GM15510 (cell line): Measurements from ENCODE around the gene SLC13A2.

Source experiments
- POLR2A ChIP-seq: IDR thresholded peaks from 3 replicates; pipeline ENCODE4 v1.6.1; 2011; ENCODE audit warnings: borderline replicate concordance; ENCODE audit not compliant: insufficient read length; ENCODE audit errors: extremely low read depth

SLC13A2 gene

DNA sequence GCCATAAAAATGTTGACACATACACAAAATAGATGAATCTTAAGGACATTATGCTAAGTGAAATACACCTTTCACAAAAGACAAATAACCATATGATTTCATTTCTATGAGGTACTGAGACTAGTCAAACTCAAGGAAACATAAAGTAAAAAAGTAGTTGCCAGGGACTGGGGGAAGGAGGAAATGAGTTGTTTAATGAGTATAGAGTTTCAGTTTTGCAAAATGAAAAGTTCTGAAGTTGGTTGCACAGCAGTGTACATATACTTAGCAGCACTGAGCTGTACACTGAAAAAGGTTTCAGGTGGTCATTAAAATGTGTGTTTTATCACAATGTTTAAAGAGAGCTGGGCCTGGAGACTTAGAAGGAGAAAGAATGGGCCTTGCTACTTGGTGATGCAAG is 4.7 kb upstream of the SLC13A2 start:
- TF ChIP-seq POLR2A = no peak

DNA sequence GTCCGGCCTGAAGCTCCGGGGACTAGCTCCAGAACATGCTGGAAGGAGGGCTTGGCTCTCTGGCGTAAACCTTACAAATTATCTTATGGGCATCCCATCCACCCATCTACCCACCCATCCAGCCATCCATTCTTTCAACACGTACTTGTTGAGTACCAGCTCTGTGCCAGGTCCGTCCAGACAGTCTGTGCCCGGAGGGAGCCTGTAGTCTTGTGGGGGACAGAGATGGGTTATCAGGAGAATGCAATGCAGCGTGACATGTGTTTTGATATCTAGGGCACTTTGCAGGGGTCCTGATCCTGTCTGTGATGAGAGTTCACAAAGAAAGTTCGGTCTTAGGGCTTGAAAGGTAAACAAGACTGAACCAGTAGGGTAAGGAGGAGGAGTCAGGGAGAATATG is 4.1 kb upstream of the SLC13A2 start:
- TF ChIP-seq POLR2A = no peak

DNA sequence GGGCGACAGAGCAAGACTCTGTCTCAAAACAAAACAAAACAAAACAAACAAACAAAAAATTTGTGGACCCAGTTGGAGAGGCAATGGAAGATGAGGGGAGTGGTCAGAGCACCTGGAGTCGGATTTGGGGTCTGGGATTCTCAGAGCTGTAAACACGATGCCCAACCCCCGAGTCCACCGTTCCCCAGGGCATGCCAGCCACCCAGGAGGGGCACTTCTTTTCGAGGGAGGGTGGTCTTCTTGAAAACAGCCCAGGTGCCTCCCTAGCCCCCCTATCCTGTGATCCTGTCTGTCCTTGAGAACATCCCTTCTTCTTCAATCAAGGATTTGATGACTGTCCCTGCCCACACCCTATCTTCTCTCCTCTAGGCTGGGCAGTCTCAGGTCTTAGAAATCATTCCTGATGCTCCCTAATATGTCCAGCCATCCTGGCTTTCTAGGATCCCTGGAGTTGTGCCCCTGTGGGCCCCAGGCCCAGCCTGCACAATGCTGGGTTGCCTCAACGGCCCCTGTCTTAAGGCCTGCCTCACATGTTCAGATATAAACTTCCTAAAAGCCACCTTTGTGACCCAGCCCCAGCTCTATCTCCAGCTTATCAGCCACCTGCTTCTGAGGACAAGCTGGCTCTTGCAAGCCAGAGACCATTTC is 3.1 kb upstream of the SLC13A2 start:
- TF ChIP-seq POLR2A = no peak

DNA sequence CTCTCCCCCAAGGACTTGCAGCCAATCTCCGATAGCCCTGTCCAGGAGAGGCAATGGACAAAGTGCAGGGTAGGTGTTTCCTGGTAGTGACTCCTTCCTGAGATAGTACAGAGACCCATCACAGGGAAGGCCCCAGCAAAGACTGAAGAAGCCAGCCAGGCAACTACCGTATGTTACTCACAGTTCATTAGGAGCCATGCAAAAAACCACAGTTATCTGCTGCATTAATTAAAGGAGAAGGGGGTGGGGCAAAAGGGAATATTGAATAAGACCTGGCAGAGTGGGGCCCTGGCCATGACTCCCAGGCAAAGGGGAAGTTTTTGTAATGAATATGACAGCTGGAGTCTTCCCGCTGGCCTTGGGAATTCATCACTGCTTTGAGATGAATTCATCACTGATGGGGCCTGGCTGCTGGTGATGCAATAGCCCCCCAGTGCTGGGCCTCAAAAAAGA is 2.5 kb upstream of the SLC13A2 start:
- TF ChIP-seq POLR2A = no peak

DNA sequence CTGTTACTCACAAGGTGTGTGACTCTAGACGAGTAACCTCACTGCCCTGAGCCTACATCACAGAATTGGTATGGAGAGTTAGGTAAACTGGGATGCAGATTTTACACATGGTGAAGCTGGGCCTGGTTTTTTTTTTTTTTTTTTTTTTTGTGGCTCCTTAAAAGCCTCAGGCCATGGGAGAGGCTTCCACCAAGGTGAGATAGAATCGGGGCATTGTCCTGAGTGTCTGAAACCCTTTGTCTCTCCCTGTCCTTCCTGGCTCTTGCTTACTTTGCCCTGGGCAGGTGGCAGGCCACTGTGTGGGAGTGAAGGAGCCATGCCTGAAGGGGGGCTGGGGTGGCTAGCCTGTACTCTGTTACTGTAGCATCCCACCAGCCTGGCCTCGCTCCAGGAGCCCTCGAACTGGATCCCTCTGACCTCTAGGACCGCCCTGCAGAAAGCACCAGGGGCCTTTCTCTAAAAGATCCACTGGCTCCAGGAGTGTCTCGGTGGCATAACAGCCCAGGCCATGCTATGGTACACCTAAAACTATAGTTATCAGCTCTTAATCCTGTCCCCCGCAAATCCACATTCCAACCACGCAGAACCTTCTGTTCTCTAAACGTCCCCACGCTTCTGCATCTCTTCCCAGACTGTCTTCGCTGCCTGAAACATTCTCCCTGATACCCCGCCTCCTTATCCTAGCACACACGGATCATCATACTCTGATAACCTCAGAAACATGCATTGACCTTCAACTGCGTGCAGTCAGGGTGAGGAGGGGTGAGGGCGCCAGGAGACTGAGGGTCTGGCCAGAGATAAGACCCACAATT is 1.7 kb upstream of the SLC13A2 start:
- no peak for TF ChIP-seq POLR2A

DNA sequence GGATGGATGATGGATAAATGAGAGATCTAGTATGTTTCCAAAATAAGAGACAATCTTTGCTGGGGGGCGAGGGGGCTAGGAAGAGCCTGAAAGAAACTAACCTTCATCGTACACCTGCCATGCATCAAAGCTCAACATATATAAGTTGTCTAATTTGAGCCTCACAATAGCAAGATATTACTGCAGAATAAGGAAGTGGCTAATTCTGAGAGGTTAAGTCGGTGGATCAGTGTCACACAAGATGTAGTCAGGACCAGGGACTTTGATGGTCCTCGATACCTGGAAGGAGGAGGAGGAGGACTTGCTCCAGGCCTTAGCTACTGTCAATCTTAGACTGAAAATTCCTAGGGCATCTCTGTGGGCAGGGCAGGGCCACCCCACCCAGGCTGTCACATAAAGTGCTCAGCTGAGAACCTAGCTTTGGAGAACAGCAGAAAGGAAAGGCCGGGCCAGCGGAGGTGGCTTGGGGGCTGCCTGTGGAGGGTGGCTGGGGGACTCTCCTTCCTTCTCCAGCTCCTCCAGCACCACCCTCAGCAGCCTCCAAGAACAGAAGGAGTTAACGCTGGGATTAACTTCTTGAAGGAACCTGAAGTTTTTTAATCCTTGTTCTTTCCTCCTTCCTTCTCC is 460 bp upstream of the SLC13A2 start:
- no peak for TF ChIP-seq POLR2A

DNA sequence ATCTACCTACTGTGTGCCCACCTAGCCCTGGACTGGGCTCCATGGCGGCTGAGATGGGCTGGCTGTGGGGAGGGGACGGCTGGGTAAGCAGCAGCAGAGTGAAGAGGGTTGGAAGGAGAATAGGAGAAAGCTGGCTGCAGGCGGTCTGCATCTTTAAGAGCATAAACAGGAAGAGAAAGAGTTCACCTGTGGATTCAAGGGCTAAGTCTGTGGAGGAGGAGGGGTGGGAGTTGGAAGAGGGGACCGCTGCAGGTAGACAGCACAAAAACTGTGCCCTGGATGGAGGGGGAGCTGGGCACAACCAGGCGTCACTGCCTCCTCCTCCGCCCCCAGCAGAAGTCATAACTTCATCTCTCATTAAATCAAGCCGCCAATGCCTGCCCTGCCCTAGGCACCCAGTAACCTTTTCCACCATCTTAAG is 677 bp downstream of the SLC13A2 start:
- TF ChIP-seq POLR2A = no peak

DNA sequence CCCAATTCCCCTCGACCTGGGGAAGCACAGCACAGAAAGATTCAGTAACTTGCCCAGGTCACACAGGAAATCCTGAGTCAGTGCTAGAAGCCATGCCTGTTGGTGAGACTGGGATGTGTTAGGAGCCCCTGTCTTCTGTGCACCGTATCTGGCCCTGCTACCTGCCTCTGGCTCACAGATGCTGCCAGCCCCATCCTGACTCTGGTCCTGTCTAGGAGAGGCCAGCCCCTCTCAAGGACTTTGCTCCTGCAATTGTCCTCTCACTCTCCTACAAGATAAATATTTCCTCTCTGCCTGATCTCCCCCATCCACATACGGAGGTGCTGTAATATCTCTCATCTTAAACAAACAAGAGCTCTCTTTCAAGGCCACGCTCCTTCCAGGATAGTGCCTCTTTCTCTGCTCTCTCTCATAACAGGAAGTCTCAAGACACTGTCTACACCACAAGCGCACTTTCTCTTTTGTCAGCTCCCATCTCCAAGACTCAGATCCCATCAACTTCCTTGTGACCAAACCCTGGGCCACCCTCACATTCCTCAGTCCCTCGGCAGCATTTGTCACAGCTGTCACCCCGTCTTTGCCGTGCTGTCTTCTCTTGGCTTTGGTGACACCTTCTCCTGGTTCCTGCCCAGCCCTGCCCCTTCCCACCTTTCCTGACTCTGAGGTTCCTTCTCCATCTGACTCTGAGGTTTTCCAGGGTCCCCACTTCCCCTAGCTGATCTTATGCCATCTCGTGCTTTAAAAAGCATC is 1.9 kb downstream of the SLC13A2 start:
- TF ChIP-seq POLR2A = no peak

DNA sequence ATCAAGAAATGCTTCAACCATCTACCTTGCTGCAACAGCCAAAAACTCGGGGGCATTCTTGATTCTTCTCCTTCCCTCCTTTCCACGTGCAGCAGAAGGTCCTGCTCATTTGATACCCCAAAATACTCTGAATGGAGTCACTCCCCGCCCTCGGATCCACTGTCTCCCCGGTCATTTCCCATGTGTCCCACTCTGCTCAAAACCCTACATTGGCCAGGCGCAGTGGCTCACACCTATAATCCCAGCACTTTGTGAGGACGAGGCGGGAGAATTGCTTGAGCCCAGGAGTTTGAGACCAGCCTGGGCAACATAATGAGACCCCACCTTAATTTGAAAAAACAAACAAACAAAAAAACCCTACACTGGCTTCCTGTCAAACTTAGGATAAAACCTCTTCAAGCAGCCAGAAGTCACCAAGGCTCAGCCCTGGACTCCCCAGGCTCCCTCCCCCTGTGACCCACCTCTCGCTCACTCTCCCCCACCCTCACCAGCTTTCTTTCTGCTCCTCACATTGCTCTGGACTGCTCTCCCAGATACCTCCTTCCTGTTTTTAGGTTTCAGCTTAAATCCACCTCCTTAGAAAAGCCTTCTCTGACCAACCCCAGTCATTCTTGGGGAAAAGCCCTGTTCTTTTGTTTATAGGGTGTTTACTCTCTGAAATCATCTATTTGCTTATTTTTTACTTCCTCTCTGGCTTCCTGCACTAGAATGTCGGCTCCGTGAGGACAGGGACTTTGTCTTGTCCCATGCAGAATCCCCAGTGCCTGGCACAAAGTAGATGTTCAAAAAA is 2.8 kb downstream of the SLC13A2 start:
- TF ChIP-seq POLR2A = no peak

DNA sequence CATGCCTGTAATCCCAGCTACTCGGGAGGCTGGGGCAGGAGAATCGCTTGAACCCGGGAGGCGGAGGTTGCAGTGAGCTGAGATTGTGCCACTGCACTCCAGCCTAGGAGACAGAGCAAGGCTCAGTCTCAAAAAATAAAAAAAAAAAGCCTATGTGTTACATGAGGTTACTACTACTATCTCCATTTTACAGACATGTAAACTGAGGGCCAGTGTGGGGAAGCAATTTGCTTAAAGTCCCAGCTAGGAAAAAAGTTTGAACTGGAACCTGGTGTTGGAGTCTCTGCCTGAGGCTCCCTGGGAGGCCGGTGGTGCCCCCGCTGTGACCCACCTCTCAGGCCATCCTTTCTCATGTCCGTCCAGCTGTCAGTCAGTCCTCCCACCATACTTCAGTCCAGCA is 4.5 kb downstream of the SLC13A2 start:
- no peak for TF ChIP-seq POLR2A

DNA sequence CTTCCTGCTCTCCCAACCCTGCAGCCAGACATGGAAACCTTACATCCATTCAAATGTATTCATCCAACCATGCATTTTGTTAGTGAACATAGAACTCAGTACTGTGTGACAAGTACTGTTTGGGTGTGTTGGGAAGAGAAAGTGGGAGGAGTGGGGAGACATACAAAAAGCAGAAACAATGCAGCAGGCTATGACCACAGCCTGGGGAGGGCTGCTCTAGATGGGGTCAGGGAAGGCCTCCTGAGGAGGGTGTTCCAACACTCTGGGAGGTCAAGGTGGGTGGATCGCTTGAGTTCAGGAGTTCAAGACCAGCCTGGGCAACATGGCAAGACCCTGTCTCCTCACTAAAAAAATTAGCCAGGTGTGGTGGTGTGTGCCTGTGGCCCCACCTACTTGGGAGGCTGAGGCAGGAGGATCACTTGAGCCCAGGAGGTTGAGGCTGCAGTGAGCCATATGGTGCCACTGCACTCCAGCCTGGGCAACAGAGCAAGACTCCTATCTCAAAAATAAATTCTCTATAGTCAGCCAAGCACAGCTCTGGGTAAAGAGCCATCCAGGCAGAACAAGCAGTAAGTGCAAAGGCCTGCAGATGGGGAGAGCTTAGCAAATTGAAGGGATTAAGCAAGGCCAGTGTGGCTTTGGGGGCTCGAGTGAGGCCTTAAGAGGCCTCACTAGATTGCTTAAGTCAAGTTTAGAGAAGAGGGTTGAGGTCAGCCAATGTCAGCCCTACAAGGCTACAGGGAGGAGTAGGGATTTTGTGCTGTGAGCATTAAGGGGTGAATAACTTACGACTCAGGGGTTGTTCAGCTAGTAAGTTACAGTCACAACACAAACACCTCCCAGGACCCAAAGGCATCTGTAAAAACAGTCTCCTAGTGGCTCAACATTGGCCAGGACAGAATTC is 5.5 kb downstream of the SLC13A2 start:
- no peak for TF ChIP-seq POLR2A

DNA sequence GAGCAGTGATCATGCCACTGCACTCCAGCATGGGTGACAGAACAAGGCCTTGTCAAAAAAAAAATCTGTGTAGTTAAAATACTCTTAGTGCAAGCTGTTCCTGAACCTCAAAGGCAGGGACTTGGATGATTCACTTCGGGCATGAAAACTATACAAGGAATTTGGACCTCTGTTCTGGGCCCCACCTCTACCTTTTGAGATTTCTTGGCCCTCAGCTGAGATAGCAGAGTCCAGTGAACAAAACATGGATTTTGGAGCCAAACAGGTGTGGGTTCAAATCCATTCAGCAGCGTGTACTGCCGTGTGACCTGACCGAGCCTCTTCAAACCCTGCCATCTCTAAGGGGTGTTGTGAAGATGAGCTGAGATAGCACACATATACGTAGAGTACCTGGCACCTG is 6.8 kb downstream of the SLC13A2 start:
- no peak for TF ChIP-seq POLR2A
